Transverse colon (tissue), 4 donors: ENCODE data around the gene RBL1.

Experiments used
- CTCF ChIP-seq, 5 experiments: fragments of 200-600 bp in 3 of 5; fragments of 450-650 bp in 2 of 5; sonication (generic) in 3 of 5; IDR thresholded peaks; 1 replicate in 2 of 5; 2 replicates in 3 of 5; pipeline ENCODE4 v1.5.1; 2016 to 2017; ENCODE audit warnings: antibody characterized with exemption in 5 of 5, inconsistent platforms in 3 of 5, mild to moderate bottlenecking in 2 of 5, moderate library complexity in 1 of 5
- EP300 ChIP-seq: sonication (generic); formaldehyde crosslinking; IDR thresholded peaks from one replicate; pipeline ENCODE4 v1.6.1; 2017; ENCODE audit warnings: antibody characterized with exemption, low read depth
- POLR2A ChIP-seq: fragments of 450-650 bp; IDR thresholded peaks from one replicate; pipeline ENCODE4 v1.6.1; 2016; ENCODE audit warnings: antibody characterized with exemption, mild to moderate bottlenecking, moderate library complexity
- POLR2AphosphoS5 ChIP-seq, 3 donors: sonication (generic); formaldehyde crosslinking; IDR thresholded peaks; one replicate each; pipeline ENCODE4 v1.6.1; 2016; ENCODE audit warnings: antibody characterized with exemption in 3 of 3

DNA sequence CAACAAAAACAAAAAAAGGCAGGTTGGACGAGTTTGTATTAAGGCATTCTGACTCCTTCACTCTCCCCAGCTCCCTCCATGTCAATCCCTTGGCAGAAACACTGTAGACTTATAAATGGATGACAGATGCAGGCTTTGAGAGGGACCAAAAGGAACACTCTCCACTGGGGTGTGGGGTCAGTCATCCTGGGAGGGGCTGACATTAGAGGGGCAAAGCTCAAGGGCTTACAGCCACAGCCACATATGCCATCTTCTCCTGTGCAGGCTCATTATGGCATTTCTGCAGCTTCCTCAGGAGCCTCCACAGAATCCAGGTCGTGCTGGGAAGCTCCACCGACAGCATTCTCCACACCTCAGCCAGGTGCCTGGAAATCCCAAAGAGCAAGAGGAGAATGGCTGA is 33.0 kb upstream of the RBL1 start:
- no peak for TF ChIP-seq POLR2A
- TF ChIP-seq CTCF (IDR thresholded peaks at IDR 0.05) = no peak
- no peak for TF ChIP-seq EP300
- no peak for TF ChIP-seq POLR2AphosphoS5 (IDR thresholded peaks at IDR 0.05)
